ENCODE results near the gene CCDC28B. TPM values are rescaled to one million over a fixed set of nuclear protein-coding genes. Genes with fewer than 3 reads are reported as not detected.

Gene CCDC28B
- total and polyA plus RNA-seq, 2 donors (not counting 1 experiment from before 2014, with no cell fraction given), result 10.1 to 12.4 TPM

DNA sequence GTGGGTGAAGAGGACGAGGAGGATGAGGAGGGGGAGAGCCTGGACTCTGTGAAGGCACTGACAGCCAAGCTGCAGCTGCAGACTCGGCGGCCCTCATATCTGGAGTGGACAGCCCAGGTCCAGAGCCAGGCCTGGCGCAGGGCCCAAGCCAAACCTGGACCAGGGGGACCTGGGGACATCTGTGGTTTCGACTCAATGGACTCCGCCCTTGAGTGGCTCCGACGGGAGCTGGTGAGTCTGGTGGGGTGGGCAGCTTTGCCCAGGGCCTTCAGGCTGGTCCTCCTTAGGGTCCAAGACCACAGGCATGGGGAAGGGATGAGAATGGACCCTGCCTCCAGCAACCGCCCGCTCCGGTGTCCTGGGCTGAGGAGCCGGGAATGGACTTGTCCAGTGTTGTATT lies 47.1 kb downstream of the CCDC28B start:
- DNase-seq (ENCODE audit: low read depth in 2 of 2), result no peak
- Histone ChIP-seq H3K9me3 (ENCODE audit: control insufficient read depth, insufficient read depth, low read depth, low read length) (no peaks in the 10 kb centered on the region), H3K4me1 (ENCODE audit: control insufficient read depth, extremely low read depth, insufficient read depth, low read length) (peaks cover 15% of the 10 kb centered on the region), H2AFZ (ENCODE audit: low read length) (no peak overlapping the region), H3K27ac (ENCODE audit: insufficient read depth, low read length) (peak overlapping the region; percentile 64), H3K79me2 (ENCODE audit: control insufficient read depth, insufficient read depth, low read length) (no peaks in the 10 kb centered on the region), H3K36me3 (ENCODE audit: control insufficient read depth, insufficient read depth, low read length) (no peaks in the 10 kb centered on the region), H3K9ac (ENCODE audit: insufficient read depth, low read length) (no peak overlapping the region), H3K27me3 (ENCODE audit: control insufficient read depth, insufficient read depth, low read length) (no peaks in the 10 kb centered on the region), H3K4me2 (ENCODE audit: extremely low read depth, insufficient read depth, low read length) (no peak overlapping the region), H4K20me1 (ENCODE audit: control insufficient read depth, extremely low read depth, insufficient read depth, low read length) (no peaks in the 10 kb centered on the region), H3K4me3 (replicated peaks in 1 of 4; ENCODE audit: control extremely low read depth in 1 of 4, insufficient read depth in 1 of 4, low read depth in 3 of 4, low read length in 4 of 4) (no peak overlapping the region)
- TF ChIP-seq, protein P1, sequence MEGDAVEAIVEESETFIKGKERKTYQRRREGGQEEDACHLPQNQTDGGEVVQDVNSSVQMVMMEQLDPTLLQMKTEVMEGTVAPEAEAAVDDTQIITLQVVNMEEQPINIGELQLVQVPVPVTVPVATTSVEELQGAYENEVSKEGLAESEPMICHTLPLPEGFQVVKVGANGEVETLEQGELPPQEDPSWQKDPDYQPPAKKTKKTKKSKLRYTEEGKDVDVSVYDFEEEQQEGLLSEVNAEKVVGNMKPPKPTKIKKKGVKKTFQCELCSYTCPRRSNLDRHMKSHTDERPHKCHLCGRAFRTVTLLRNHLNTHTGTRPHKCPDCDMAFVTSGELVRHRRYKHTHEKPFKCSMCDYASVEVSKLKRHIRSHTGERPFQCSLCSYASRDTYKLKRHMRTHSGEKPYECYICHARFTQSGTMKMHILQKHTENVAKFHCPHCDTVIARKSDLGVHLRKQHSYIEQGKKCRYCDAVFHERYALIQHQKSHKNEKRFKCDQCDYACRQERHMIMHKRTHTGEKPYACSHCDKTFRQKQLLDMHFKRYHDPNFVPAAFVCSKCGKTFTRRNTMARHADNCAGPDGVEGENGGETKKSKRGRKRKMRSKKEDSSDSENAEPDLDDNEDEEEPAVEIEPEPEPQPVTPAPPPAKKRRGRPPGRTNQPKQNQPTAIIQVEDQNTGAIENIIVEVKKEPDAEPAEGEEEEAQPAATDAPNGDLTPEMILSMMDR (conservative IDR thresholded peaks at IDR 0.05 in 1 of 2, IDR thresholded peaks at IDR 0.05 in 1 of 2; ENCODE audit: low read depth in 1 of 2, low read length in 2 of 2), result no peak
- TF ChIP-seq EZH2 (IDR thresholded peaks at IDR 0.05; ENCODE audit: low read length, missing control alignments), result no peak

DNA sequence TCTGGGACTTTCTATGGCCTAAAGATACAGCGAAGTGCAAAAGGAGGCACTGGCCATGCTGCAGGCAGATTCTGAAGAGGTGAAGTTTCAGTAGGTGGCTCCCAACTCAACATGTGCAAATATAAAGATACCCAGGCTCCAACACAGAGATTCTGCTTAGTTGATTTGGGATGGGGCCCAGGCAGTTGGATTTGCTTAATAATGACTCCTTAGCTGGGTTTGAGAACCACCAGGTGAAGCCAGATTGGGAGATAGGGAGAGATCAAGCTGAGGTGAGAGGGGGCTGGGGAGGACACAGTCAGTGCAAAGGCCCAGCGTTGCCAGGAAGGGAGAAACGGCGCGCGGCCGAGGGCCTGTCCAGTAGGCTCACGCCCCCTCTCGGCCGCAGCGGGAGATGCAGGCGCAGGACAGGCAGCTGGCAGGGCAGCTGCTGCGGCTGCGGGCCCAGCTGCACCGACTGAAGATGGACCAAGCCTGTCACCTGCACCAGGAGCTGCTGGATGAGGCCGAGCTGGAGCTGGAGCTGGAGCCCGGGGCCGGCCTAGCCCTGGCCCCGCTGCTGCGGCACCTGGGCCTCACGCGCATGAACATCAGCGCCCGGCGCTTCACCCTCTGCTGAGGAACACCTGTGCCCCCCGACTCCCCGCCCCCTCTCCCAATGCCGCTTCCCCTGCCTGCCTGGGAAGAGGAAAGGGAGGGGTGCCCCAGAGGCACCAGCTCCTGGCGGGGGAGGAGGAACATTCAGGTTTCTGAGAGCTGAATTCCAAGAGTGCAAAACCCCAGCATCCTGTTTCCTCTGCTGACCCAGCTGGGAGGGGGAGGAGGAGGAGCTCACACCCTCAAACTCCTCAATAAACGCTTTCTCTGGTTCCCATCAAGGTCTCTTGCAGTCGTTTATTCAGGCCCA lies 47.8 kb downstream of the CCDC28B start:
- DNase-seq (ENCODE audit: low read depth in 2 of 2), result peak; percentile 52 to 60
- no peaks in the 10 kb centered on the region for H3K27me3 ChIP-seq (ENCODE audit: control insufficient read depth, insufficient read depth, low read length)
- H3K79me2 ChIP-seq (ENCODE audit: control insufficient read depth, insufficient read depth, low read length), result no peaks in the 10 kb centered on the region
- no peaks in the 10 kb centered on the region for H4K20me1 ChIP-seq (ENCODE audit: control insufficient read depth, extremely low read depth, insufficient read depth, low read length)
- no peaks in the 10 kb centered on the region for H3K9me3 ChIP-seq (ENCODE audit: control insufficient read depth, insufficient read depth, low read depth, low read length)
- no peak overlapping the region for H3K4me3 ChIP-seq (replicated peaks in 1 of 4; ENCODE audit: control extremely low read depth in 1 of 4, insufficient read depth in 1 of 4, low read depth in 3 of 4, low read length in 4 of 4)
- no peak for TF ChIP-seq EZH2 (IDR thresholded peaks at IDR 0.05; ENCODE audit: low read length, missing control alignments)
- TF ChIP-seq, protein P1 (conservative IDR thresholded peaks at IDR 0.05 in 1 of 2, IDR thresholded peaks at IDR 0.05 in 1 of 2; ENCODE audit: low read depth in 1 of 2, low read length in 2 of 2), result peak; percentile 71 to 73
- peaks cover 13% of the 10 kb centered on the region for H3K4me1 ChIP-seq (ENCODE audit: control insufficient read depth, extremely low read depth, insufficient read depth, low read length)
- H3K9ac ChIP-seq (ENCODE audit: insufficient read depth, low read length), result no peak overlapping the region
- H3K36me3 ChIP-seq (ENCODE audit: control insufficient read depth, insufficient read depth, low read length), result no peaks in the 10 kb centered on the region
- H3K27ac ChIP-seq (ENCODE audit: insufficient read depth, low read length), result peak overlapping the region; percentile 64
- H2AFZ ChIP-seq (ENCODE audit: low read length), result no peak overlapping the region
- H3K4me2 ChIP-seq (ENCODE audit: extremely low read depth, insufficient read depth, low read length), result peak overlapping the region; percentile 10

DNA sequence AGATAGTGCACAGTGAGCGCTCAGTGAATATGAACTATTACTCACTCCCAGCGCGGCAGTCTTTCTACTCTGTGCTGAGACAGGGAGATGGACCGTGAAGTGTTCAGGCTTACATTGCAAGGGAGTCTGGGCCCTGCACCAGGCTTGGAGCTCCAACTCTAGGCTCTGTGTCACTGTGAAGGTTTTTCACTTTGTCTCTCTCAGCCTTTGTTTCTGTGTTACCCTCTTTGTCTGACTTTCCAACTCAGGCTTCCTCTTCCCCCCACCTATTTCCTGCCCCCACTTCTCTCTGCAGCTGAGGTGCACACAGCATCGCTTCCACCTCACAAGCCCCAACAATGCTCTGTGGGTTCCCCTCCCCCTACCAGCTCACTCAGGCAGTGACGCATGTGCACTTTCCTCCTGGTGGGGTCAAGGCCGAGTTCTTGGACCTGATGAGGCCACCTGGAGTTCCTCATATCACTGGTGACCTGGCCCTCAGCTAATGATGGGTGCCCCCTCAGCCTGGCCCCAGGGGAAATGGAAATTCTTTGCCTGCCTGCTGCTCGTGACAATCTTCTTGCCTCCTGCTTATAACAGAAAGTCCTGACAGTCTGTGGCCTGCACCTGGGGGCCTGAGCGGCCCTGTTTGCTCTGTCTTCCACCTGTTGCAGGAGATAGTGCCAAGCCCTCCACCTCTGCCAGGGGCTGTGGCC lies 49.6 kb downstream of the CCDC28B start:
- peak in 1 of 2 donors; percentile 35 for DNase-seq (ENCODE audit: low read depth in 2 of 2)
- no peaks in the 10 kb centered on the region for H3K79me2 ChIP-seq (ENCODE audit: control insufficient read depth, insufficient read depth, low read length)
- no peak overlapping the region for H3K4me2 ChIP-seq (ENCODE audit: extremely low read depth, insufficient read depth, low read length)
- H3K27ac ChIP-seq (ENCODE audit: insufficient read depth, low read length), result no peak overlapping the region
- H3K9me3 ChIP-seq (ENCODE audit: control insufficient read depth, insufficient read depth, low read depth, low read length), result no peaks in the 10 kb centered on the region
- H3K27me3 ChIP-seq (ENCODE audit: control insufficient read depth, insufficient read depth, low read length), result no peaks in the 10 kb centered on the region
- no peak overlapping the region for H2AFZ ChIP-seq (ENCODE audit: low read length)
- H3K4me3 ChIP-seq (replicated peaks in 1 of 4; ENCODE audit: control extremely low read depth in 1 of 4, insufficient read depth in 1 of 4, low read depth in 3 of 4, low read length in 4 of 4), result no peak overlapping the region
- peaks cover 13% of the 10 kb centered on the region for H3K4me1 ChIP-seq (ENCODE audit: control insufficient read depth, extremely low read depth, insufficient read depth, low read length)
- H4K20me1 ChIP-seq (ENCODE audit: control insufficient read depth, extremely low read depth, insufficient read depth, low read length), result no peaks in the 10 kb centered on the region
- TF ChIP-seq, protein P1 (conservative IDR thresholded peaks at IDR 0.05 in 1 of 2, IDR thresholded peaks at IDR 0.05 in 1 of 2; ENCODE audit: low read depth in 1 of 2, low read length in 2 of 2), result no peak
- no peak for TF ChIP-seq EZH2 (IDR thresholded peaks at IDR 0.05; ENCODE audit: low read length, missing control alignments)
- no peak overlapping the region for H3K9ac ChIP-seq (ENCODE audit: insufficient read depth, low read length)
- H3K36me3 ChIP-seq (ENCODE audit: control insufficient read depth, insufficient read depth, low read length), result no peaks in the 10 kb centered on the region
